ENCODE data around the gene CREB3L2.
A peak's percentile ranks its signal among the peaks of the same experiment; 100 is the strongest.

The CREB3L2 gene

DNA sequence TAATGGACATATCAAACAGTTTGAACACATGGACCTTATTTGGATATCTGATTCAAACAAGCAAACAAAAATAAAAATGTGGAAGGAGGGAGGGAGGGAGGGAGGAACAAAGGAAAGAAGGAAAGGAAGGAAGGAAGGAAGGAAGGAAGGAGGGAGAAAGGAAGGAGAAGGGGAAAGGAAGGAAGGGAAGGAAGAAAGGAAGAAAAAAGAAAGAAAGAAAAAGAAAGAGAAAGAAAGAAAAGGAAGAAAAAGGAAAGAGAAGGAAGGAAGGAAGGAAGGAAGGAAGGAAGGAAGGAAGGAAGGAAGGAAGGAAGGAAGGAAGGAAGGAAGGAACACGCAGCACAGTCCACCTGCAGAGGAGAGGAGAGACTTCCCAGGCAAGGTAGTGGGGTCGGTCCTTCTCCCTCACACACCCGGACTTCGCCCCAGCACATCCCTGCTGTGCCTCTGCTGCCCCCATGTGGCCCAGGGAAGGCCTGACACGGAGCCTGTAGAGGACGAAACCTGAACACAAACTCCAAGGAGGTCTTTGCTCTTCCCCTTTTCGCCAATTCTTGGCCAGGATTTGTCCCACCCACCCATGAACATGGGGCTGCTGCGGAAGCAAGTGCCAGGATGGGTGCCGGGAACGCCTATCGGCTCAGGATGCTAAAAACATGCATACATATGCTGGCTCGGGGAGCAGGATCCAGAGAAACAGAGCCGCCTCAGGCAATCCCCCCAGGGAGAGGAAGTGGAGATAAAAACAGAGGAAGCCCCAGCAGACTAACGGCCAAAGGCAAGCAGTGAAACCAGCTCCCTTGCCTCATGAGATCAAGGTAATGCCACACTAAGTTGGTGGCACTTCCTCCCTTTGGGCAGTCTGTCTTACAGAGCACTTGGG, 102.8 kb downstream of the CREB3L2 start:
- ChIA-PET POLR2A (no interaction called here), CTCF (interaction anchor here (0.5 to 7.5 kb wide), 16 partner anchors 10 to 1176 kb away, joined by 3 to 143 read pairs (median 4); partner anchors contain the start of gene CREB3L2)
- Histone ChIP-seq H3K9me3 (ENCODE audit: control insufficient read depth, insufficient read depth, low read depth, low read length) (no peaks in the 10 kb centered on the region), H3K4me1 (ENCODE audit: control insufficient read depth, insufficient read depth, low read length) (no peaks in the 10 kb centered on the region), H3K4me3 (ENCODE audit: low read depth, low read length) (no peak overlapping the region), H3K27ac (ENCODE audit: extremely low read depth, low read depth, low read length) (no peak overlapping the region), H3K36me3 (ENCODE audit: control insufficient read depth in 2 of 2, insufficient read depth in 1 of 2, low read length in 2 of 2) (peaks cover 0 to 60% of the 10 kb centered on the region in 2 experiments; a peak in 2 of 3 replicates)
- TF ChIP-seq ZNF169 (tag by site-specific recombination; IDR thresholded peaks at IDR 0.05) (no peak), ZIC2 (tag by site-specific recombination; IDR thresholded peaks at IDR 0.05) (peak; percentile 41; the same call in 1 of the 2 replicates), ZNF610 (tag by site-specific recombination; IDR thresholded peaks at IDR 0.05; ENCODE audit: borderline replicate concordance) (no peak), ZNF558 (tag by site-specific recombination; IDR thresholded peaks at IDR 0.05) (no peak), ZSCAN5A (tag by site-specific recombination; IDR thresholded peaks at IDR 0.05) (no peak), ZBTB44 (tag by site-specific recombination; IDR thresholded peaks at IDR 0.05) (no peak), ZNF350 (tag by site-specific recombination; IDR thresholded peaks at IDR 0.05) (no peak), SALL2 (tag by site-specific recombination; IDR thresholded peaks at IDR 0.05; ENCODE audit: borderline replicate concordance) (no peak), ZNF654 (tag by site-specific recombination; IDR thresholded peaks at IDR 0.05; ENCODE audit: low read depth) (peak; percentile 85), ZNF121 (tag by site-specific recombination; IDR thresholded peaks at IDR 0.05) (no peak), ZNF114 (tag by site-specific recombination; IDR thresholded peaks at IDR 0.05) (no peak), ZNF366 (tag by site-specific recombination; conservative IDR thresholded peaks at IDR 0.05) (peak; percentile 92), ZFP41 (tag by site-specific recombination; IDR thresholded peaks at IDR 0.05; ENCODE audit: borderline replicate concordance) (no peak), ZNF2 (tag by site-specific recombination; IDR thresholded peaks at IDR 0.05) (peak; percentile 31; the same call in 1 of the 2 replicates), ZNF658 (tag by site-specific recombination; IDR thresholded peaks at IDR 0.05) (no peak), ZNF24 (tag by site-specific recombination; IDR thresholded peaks at IDR 0.05) (no peak), ZEB2 (tag by site-specific recombination; IDR thresholded peaks at IDR 0.05) (no peak), ZNF416 (tag by site-specific recombination; IDR thresholded peaks at IDR 0.05) (no peak), HOXC10 (CRISPR knock-in tag; IDR thresholded peaks at IDR 0.05) (no peak), ZNF660 (tag by site-specific recombination; IDR thresholded peaks at IDR 0.05) (peak; percentile 66), EGR2 (tag by site-specific recombination; IDR thresholded peaks at IDR 0.05; ENCODE audit: low read depth) (no peak), ZBTB7A (tag by site-specific recombination; IDR thresholded peaks at IDR 0.05; ENCODE audit: low read depth) (no peak), GLI2 (tag by site-specific recombination; IDR thresholded peaks at IDR 0.05; ENCODE audit: borderline replicate concordance, low read depth) (no peak), TCF7L2 (IDR thresholded peaks at IDR 0.05; ENCODE audit: borderline replicate concordance, low read depth, low read length) (no peak), ZNF571 (tag by site-specific recombination; IDR thresholded peaks at IDR 0.05) (no peak)
- TF ChIP-seq, protein P1, sequence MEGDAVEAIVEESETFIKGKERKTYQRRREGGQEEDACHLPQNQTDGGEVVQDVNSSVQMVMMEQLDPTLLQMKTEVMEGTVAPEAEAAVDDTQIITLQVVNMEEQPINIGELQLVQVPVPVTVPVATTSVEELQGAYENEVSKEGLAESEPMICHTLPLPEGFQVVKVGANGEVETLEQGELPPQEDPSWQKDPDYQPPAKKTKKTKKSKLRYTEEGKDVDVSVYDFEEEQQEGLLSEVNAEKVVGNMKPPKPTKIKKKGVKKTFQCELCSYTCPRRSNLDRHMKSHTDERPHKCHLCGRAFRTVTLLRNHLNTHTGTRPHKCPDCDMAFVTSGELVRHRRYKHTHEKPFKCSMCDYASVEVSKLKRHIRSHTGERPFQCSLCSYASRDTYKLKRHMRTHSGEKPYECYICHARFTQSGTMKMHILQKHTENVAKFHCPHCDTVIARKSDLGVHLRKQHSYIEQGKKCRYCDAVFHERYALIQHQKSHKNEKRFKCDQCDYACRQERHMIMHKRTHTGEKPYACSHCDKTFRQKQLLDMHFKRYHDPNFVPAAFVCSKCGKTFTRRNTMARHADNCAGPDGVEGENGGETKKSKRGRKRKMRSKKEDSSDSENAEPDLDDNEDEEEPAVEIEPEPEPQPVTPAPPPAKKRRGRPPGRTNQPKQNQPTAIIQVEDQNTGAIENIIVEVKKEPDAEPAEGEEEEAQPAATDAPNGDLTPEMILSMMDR (tag by site-specific recombination; IDR thresholded peaks at IDR 0.05) = peak; percentile 93
- TF ChIP-seq, protein P2, sequence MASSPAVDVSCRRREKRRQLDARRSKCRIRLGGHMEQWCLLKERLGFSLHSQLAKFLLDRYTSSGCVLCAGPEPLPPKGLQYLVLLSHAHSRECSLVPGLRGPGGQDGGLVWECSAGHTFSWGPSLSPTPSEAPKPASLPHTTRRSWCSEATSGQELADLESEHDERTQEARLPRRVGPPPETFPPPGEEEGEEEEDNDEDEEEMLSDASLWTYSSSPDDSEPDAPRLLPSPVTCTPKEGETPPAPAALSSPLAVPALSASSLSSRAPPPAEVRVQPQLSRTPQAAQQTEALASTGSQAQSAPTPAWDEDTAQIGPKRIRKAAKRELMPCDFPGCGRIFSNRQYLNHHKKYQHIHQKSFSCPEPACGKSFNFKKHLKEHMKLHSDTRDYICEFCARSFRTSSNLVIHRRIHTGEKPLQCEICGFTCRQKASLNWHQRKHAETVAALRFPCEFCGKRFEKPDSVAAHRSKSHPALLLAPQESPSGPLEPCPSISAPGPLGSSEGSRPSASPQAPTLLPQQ (tag by site-specific recombination; IDR thresholded peaks at IDR 0.05) = no peak
- TF ChIP-seq, protein P3, sequence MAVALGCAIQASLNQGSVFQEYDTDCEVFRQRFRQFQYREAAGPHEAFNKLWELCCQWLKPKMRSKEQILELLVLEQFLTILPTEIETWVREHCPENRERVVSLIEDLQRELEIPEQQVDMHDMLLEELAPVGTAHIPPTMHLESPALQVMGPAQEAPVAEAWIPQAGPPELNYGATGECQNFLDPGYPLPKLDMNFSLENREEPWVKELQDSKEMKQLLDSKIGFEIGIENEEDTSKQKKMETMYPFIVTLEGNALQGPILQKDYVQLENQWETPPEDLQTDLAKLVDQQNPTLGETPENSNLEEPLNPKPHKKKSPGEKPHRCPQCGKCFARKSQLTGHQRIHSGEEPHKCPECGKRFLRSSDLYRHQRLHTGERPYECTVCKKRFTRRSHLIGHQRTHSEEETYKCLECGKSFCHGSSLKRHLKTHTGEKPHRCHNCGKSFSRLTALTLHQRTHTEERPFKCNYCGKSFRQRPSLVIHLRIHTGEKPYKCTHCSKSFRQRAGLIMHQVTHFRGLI (tag by site-specific recombination; IDR thresholded peaks at IDR 0.05) = no peak
